NCI-H82 treated with DMSO at 0.1 percent for 48 hours (cell line): ENCODE data around the gene CUX1.
"Not testable (repeated sequence)": the region's sequence is repeated elsewhere in the genome, so short reads cannot be mapped to it uniquely, and the experiment has no call there.

Experiments used
- DNase-seq: peaks from one replicate; lab custom pipeline; 2025; ENCODE audit not compliant: unreplicated experiment; lab: John Stamatoyannopoulos, UW

CUX1 gene

GRCh38 chr7:102039706-102040105 lies 222.3 kb downstream of the CUX1 start:
- no peak for DNase-seq

GRCh38 chr7:102040569-102040968 lies 223.1 kb downstream of the CUX1 start:
- no peak for DNase-seq

DNA sequence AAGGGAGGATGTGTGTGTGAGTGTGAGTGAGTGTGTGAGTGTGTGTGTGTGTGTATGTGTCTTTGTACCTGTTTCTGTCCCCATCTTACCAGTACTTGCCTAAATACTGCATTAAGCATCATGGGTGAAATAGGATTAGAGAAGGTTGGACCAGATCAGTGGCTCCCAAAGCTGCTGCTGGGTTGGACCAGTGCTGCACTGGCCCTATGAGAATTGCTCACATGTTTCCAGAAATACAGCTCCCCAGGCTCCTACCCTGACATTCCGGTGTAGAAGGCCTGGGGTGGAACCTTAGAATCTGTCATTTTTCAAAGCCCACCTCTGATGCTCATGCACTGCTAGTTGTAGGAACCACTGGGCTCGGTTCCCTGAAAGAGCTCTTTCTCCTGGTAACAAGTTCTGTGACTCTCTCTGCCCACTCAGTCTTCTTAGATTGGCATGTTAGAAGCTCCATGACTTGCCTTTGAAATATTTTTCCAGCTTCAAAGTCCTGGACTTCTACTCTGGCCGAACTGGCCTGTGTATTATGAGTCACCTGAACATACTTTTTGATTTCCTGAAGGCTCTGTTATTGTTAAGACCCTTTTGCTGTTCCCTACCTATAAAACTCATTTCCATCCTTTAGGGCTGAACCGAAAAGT lies 224.7 kb downstream of the CUX1 start:
- no peak for DNase-seq

DNA sequence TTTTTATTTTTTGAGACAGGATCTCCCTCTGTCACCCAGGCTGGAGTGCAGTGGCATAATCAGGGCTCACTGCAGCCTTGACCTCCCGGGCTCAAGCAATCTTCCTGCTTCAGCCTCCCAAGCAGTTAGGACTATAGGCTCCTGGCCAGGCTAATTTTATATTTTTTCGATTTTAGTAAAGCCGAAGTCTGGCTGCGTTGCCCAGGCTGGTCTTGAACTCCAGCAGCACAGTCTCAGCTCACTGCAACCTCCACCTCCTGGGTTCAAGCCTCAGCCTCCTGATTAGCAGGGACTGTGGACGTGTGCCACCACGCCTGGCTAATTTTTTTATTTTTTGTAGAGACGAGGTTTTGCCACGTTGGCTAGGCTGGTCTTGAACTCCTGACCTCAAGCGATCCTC lies 225.4 kb downstream of the CUX1 start:
- DNase-seq = not testable (repeated sequence)

DNA sequence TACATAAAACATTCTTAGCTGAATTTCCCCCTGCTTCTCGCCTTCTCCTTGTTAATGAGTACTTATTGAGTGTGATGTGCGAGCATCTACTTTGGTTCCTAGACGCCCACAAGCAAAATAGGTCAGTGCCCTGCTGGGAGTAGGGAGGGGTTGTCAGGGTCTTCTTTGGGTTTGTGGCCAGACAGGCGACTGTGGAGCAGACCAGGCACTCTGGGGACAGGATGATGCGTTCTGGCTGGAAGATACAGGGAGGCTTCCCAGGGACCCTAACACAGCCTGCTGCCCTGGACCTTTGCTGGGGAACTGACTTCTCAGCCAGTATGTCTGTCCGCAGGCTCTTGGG lies 227.2 kb downstream of the CUX1 start:
- no peak for DNase-seq

GRCh38 chr7:102044984-102045673 lies 227.7 kb downstream of the CUX1 start:
- no peak for DNase-seq

- no peak for DNase-seq
These were observed 228.4 kb downstream of the CUX1 start for GRCh38 chr7:102045681-102046372.

DNA sequence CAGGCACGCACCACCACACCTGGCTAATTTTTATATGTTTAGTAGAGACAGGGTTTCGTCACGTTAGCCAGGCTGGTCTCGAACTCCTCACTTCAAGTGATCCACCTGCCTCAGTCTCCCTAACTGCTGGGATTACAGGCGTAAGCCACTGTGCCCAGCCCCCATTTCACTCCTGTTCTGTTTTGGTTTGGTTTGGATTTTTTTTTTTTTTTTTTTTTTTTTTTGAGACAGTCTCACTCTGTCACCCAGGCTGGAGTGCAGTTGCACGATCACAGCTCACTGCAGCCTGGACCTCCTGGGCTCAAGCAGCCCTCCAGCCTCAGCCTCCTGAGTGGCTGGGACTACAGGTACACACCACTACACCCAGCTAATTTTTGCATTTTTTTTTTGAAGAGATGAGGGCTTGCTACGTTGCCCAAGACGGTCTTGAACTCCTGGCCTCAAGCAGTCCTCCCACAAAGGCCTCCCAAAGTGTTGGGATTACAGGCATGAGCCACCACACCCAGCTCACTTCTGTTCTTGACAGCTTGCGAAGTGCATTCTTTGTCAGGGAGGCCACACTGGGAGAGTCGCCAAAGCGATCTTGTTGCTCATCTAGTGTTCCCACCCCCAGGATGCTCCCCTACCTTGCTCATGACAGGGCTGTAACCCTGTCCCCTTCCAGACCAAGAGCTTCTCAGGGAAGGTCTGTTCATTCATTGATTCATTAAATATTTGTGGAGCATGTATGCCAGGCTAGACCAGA lies 229.1 kb downstream of the CUX1 start:
- DNase-seq = no peak

- DNase-seq = no peak
These were observed 229.7 kb downstream of the CUX1 start for GRCh38 chr7:102047167-102047566.

DNA sequence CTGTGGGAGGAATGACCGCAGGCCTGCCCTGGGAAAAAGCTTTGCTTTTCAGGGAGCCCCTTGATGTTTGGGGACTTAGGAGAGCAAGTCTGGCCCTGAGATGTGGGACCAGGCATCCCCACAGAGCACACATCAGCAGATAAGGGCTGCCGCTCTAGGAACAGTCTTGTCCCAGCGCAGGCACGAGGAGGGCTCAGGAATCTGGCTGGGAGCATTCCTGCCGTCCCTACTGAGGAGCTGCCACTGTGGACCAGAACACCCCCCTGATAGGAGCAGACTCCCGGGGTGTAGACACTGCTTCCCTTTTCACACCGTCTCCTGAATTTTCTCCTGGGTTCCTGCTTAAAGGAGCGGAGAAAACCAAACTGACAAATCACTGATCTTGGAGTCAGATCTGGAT lies 232.3 kb downstream of the CUX1 start:
- DNase-seq = no peak

- no peak for DNase-seq
These were observed 233.5 kb downstream of the CUX1 start for GRCh38 chr7:102050864-102051460.

- DNase-seq = not testable (repeated sequence)
These were observed 234.3 kb downstream of the CUX1 start for GRCh38 chr7:102051736-102052135.

DNA sequence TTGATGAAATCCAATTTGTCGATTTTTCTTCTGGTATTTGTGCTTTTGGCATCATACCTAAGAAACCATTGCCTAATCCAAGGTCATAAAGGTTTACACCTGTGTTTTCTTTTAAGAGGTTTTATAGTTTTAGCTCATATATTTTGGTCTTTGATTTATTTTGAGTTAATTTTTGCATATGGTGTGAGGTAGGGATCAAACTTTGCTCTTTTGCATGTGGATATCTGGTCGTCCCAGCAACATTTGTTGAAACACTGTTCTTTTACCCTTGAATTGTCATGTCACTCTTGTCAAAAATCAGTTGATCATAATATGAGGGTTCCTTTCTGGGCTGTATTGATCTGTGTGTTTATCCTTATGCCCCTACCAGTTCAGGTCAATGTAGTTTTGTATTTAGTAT lies 236.7 kb downstream of the CUX1 start:
- no peak for DNase-seq

DNA sequence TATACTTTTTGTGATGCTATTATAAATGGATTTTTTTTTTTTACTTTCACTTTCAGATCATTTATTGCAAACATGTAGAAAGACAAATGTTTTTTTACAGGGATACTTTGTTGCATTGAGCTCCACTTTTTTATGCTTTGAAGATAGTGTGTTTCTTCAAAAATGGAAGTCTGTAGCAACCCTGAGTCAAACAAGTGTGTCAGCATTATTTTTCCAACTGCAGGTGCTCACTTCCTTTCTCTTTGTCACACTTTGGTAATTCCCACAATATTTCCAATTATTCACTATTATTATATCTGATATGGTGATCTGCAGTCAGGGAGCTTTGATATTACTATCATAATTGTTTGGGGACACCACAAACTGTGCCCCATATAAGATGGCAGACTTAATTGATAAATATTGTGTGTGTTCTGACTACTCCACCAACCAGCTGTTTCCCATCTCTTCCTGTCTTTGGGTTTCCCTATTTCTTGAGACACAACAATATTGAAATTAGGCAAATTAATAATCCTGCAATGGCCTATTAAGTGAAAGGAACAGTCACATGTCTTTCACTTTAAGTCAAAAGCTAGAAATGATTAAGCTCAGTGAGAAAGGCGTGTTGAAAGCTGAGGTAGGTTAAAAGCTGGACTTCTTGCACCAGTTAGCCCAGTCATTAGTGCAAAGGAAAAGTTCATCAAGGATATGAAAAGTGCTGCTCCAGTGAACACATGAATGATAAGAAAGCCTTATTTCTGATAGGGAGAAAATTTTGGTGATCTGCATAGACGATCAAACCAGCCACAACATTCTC lies 238.0 kb downstream of the CUX1 start:
- DNase-seq = peak; percentile 11

GRCh38 chr7:102059524-102059923 lies 242.1 kb downstream of the CUX1 start:
- no peak for DNase-seq

DNA sequence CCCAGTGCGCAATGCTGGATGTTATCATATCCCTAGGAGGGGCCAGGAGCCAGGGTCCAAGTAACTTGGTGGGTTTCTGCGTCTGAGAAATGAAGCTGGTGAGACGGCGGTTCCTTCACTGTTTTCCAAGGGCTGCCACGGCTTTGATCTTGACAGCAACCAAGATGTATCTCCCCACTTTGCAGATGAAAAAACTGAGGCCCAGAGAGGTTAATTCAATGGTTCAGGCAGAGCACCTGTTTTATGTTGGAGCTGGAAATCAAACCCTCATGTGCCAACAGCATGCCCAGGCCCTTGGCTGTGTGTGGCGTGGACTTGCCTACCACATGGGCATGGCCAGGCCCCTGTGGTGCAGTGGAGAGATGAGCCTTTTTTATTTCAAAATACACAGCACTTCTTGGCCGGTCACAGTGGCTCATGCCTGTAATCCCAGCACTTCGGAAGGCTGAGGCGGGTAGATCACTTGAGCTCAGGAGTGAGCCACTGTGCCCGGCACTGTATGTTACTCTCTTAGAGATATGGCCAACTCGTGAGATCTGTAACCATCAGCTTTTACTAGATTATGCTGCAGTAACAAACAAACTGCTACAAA lies 244.0 kb downstream of the CUX1 start:
- DNase-seq = no peak

GRCh38 chr7:102061981-102062390 lies 244.6 kb downstream of the CUX1 start:
- DNase-seq = no peak

GRCh38 chr7:102063690-102064180 lies 246.3 kb downstream of the CUX1 start:
- no peak for DNase-seq

DNA sequence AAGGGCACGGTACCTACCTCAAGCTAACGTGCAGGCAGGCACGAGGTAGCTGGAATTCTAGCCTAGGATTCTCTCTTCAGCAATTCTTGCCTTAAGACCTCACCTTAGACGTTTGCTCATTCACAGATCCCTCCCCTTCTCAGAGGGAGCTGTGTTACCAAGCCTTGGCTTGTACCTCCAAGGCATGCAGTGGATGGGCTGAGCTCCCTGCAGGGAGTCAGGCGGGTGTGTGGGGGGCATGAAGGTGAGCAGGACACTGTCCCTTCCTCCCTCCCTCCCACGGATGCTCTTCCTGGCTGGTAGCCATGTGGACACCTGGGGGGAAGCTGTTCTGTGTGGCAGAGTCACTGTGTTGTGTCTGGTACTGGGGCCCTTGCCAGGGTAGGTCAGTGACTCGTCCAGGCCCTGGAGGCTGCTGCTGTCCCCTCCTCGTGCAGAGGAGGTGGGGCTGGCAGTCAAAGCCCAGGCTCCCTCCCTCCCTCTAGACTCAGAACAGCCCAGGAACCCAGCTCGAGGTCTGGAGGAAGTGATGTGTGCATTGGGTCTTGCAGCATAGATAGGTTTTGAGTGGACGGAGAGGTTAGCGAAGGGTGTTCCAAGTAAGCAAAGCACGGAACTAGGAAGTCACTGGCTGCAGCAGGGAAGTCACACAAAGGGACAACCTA lies 247.1 kb downstream of the CUX1 start:
- no peak for DNase-seq
